Urothelium cell line (cell line): ENCODE data around the gene WDR38.

Source experiments
- DNase-seq: peaks from one replicate; pipeline ENCODE4 v3.0.0; 2011; ENCODE audit warnings: low spot score, mixed read lengths
- FAIRE-seq: peaks from 2 replicates; lab custom pipeline; 2011; peaks lifted over from hg19 to GRCh38; lab: Jason Lieb, UNC

Gene WDR38

GRCh38 chr9:124878518-124878917 is 25.3 kb downstream of the WDR38 start:
- no peak for DNase-seq
- no peak for FAIRE-seq

- no peak for FAIRE-seq
- no peak for DNase-seq
These were observed 26.0 kb downstream of the WDR38 start for GRCh38 chr9:124879226-124879625.

GRCh38 chr9:124880501-124880900 is 27.2 kb downstream of the WDR38 start:
- no peak for DNase-seq
- FAIRE-seq, result no peak

- DNase-seq (no peak), FAIRE-seq (no peak)
These were observed 28.0 kb downstream of the WDR38 start for GRCh38 chr9:124881138-124881743.

- no peak for FAIRE-seq
- no peak for DNase-seq
These were observed 29.0 kb downstream of the WDR38 start for GRCh38 chr9:124882231-124882630.

GRCh38 chr9:124884376-124884775 is 31.1 kb downstream of the WDR38 start:
- DNase-seq (no peak), FAIRE-seq (no peak)

GRCh38 chr9:124885551-124885950 is 32.3 kb downstream of the WDR38 start:
- no peak for DNase-seq
- no peak for FAIRE-seq

GRCh38 chr9:124886461-124886860 is 33.2 kb downstream of the WDR38 start:
- FAIRE-seq (no peak), DNase-seq (no peak)

- DNase-seq (no peak), FAIRE-seq (no peak)
These were observed 33.7 kb downstream of the WDR38 start for GRCh38 chr9:124886866-124887492.

- DNase-seq (no peak), FAIRE-seq (no peak)
These were observed 34.6 kb downstream of the WDR38 start for GRCh38 chr9:124887832-124888231.

GRCh38 chr9:124889006-124889405 is 35.7 kb downstream of the WDR38 start:
- DNase-seq (no peak), FAIRE-seq (no peak)

- DNase-seq, result no peak
- FAIRE-seq, result no peak
These were observed 36.9 kb downstream of the WDR38 start for GRCh38 chr9:124890179-124890578.

- DNase-seq, result no peak
- FAIRE-seq, result no peak
These were observed 40.9 kb downstream of the WDR38 start for GRCh38 chr9:124894035-124894740.

- FAIRE-seq, result no peak
- no peak for DNase-seq
These were observed 41.5 kb downstream of the WDR38 start for GRCh38 chr9:124894741-124895170.

- no peak for DNase-seq
- no peak for FAIRE-seq
These were observed 44.6 kb downstream of the WDR38 start for GRCh38 chr9:124897570-124898460.

- no peak for FAIRE-seq
- no peak for DNase-seq
These were observed 46.6 kb downstream of the WDR38 start for GRCh38 chr9:124899845-124900244.

- no peak for FAIRE-seq
- no peak for DNase-seq
These were observed 53.7 kb downstream of the WDR38 start for GRCh38 chr9:124906966-124907365.
